HL-60 (cell line): Measurements from ENCODE around the gene SDC1.
A peak's percentile ranks its signal among the peaks of the same experiment; 100 is the strongest.

ENCODE experiments used
- DNase-seq, 2 experiments: peaks; one replicate each; pipeline ENCODE4 v3.0.0-alpha.2; 2010 to 2020; ENCODE audit warnings: low read depth in 1 of 2, low spot score in 1 of 2
- H3K27ac ChIP-seq: fragments of 250-450 bp; sonication (Bioruptor Pico); replicated peaks from 2 replicates; pipeline ENCODE4 v1.5.1; 2020; ENCODE audit warnings: mild to moderate bottlenecking, moderate library complexity
- H3K27me3 ChIP-seq: fragments of 250-450 bp; sonication (Bioruptor Pico); 2 replicates; pipeline ENCODE4 v1.5.1; 2021; ENCODE audit warnings: mild to moderate bottlenecking, moderate library complexity; ENCODE audit not compliant: insufficient read depth, poor library complexity, severe bottlenecking
- H3K4me3 ChIP-seq: replicated peaks from 2 replicates; pipeline ENCODE4 v1.5.1; 2011; ENCODE audit warnings: mild to moderate bottlenecking, control low read depth, low read length; ENCODE audit not compliant: insufficient read depth
- CTCF ChIP-seq: IDR thresholded peaks from one replicate; pipeline ENCODE4 v1.5.1; 2011; ENCODE audit warnings: low read length, control low read depth, inconsistent platforms; ENCODE audit not compliant: insufficient read depth
- GABPA ChIP-seq: IDR thresholded peaks from 2 replicates; pipeline ENCODE4 v1.6.1; 2012; ENCODE audit warnings: low read depth
- POLR2AphosphoS5 ChIP-seq: IDR thresholded peaks from 2 replicates; pipeline ENCODE4 v1.6.1; 2012; ENCODE audit warnings: low read depth
- REST ChIP-seq: IDR thresholded peaks from 2 replicates; pipeline ENCODE4 v1.6.1; 2012; ENCODE audit warnings: low read depth; ENCODE audit not compliant: insufficient replicate concordance
- SPI1 ChIP-seq: IDR thresholded peaks from 2 replicates; pipeline ENCODE4 v1.6.1; 2012; ENCODE audit warnings: low read depth, mild to moderate bottlenecking, borderline replicate concordance

SDC1 gene

GRCh38 chr2:20186078-20186854 lies 38.7 kb downstream of the SDC1 start:
- TF ChIP-seq GABPA (no peak), POLR2AphosphoS5 (peak; percentile 49; the same call in 1 of the 2 replicates)

GRCh38 chr2:20185176-20186022 lies 39.5 kb downstream of the SDC1 start:
- peak; percentile 70 to 75 for DNase-seq
- no peak for TF ChIP-seq REST
- peak; percentile 74; the same call in 1 of the 2 replicates for TF ChIP-seq SPI1
- peak overlapping the region; percentile 34; the same call in 1 of the 2 replicates for H3K4me3 ChIP-seq

More at GRCh38 chr2:20186078-20186854, 38.7 kb downstream of the SDC1 start:
- peak overlapping the region; percentile 34 for H3K4me3 ChIP-seq
- DNase-seq, result peak; percentile 90 to 91
- H3K27me3 ChIP-seq, result no peaks in the 10 kb centered on the region
- H3K27ac ChIP-seq, result peak overlapping the region; percentile 71

GRCh38 chr2:20184067-20184938 lies 40.6 kb downstream of the SDC1 start:
- H3K27ac ChIP-seq, result no peak overlapping the region
- peak in 1 of 2 experiments; percentile 15 for DNase-seq

More at GRCh38 chr2:20185176-20186022, 39.5 kb downstream of the SDC1 start:
- Histone ChIP-seq H3K27me3 (no peaks in the 10 kb centered on the region), H3K27ac (peak overlapping the region; percentile 71)

More at GRCh38 chr2:20184067-20184938, 40.6 kb downstream of the SDC1 start:
- H3K27me3 ChIP-seq, result no peaks in the 10 kb centered on the region
- TF ChIP-seq SPI1 (no peak), REST (no peak), CTCF (no peak), GABPA (no peak), POLR2AphosphoS5 (no peak)
- no peak overlapping the region for H3K4me3 ChIP-seq
